ENCODE data around the gene PCGF3. TPM values are rescaled to one million over a fixed set of nuclear protein-coding genes. Genes with fewer than 3 reads are reported as not detected.
"Not testable (repeated sequence)": the region's sequence is repeated elsewhere in the genome, so short reads cannot be mapped to it uniquely, and the experiment has no call there.

Gene PCGF3
- total and polyA plus RNA-seq, 7 experiments from 2014 or later, result 3.8 to 66.8 (median 36.2) TPM

DNA sequence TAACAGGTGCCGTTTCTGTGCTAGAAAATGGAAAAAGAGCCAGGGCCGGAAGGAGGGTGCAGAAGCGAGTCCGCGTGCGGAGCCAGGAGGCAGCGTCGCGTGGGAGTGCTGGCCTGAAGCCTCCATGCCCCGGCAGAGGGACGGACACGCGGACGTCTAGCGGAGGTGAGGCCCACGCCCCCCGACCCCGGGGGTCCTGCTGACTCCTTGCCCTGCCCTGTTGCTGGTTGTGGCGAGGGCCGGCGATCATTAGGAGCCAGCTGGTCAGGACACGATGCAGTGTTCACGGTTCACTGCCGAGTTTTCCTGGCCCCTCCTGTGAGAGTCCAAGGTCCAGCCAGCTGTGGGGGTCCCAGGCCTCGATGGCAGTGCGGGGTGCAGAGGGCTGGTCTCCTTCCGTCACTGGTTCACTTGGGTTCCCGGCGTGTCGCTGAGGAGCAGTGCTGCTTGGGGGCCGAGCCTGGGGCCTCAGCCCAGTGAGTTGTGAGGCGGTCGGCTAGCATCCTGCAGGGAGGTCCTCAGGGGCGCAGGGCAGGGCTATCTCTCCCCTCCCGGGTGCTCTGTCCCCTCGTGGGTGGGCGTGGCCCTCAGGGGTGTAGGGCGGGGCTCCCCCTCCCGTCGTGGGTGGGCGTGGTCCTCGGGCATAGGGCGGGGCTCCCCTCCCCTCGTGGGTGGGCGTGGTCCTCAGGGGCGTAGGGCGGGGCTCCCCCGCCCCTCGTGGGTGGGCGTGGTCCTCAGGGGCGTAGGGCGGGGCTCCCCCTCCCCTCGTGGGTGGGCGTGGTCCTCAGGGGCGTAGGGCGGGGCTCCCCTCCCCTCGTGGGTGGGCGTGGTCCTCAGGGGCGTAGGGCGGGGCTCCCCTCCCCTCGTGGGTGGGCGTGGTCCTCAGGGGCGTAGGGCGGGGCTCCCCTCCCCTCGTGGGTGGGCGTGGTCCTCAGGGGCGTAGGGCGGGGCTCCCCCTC lies 25.6 kb downstream of the PCGF3 start:
- H3K27ac ChIP-seq (ENCODE audit: low read depth, low read length); H3K9me3 Mint-ChIP-seq; ATAC-seq; H3K4me3 Mint-ChIP-seq; intact Hi-C loops (cut with micrococcal nuclease); H3K4me3 ChIP-seq (ENCODE audit: low read length); H3K9me3 ChIP-seq (ENCODE audit: control insufficient read depth in 2 of 3, low read length in 3 of 3); CTCF ChIA-PET; H3K4me1 ChIP-seq (ENCODE audit: control insufficient read depth in 2 of 2, insufficient read depth in 2 of 2, low read length in 2 of 2); H3K27me3 Mint-ChIP-seq; POLR2A ChIA-PET; DNase-seq; H3K27me3 ChIP-seq (ENCODE audit: control insufficient read depth in 2 of 2, insufficient read depth in 2 of 2, low read length in 2 of 2): not testable (repeated sequence)
- peaks cover 0 to 50% (median 8%) of the 10 kb centered on the region in 3 experiments for H3K36me3 ChIP-seq (ENCODE audit: control insufficient read depth in 2 of 3, insufficient read depth in 3 of 3, low read length in 3 of 3)
- H3K27ac Mint-ChIP-seq, result peak overlapping the region in 1 of 9 donors; percentile 59
- H3K4me1 Mint-ChIP-seq, result peaks cover 4 to 19% (median 13%) of the 10 kb centered on the region in 7 donors
- H3K36me3 Mint-ChIP-seq, result peaks cover 3 to 37% (median 6%) of the 10 kb centered on the region in 5 donors

GRCh38 chr4:731954-732353 lies 26.3 kb downstream of the PCGF3 start:
- CTCF ChIA-PET, result not testable (repeated sequence)

DNA sequence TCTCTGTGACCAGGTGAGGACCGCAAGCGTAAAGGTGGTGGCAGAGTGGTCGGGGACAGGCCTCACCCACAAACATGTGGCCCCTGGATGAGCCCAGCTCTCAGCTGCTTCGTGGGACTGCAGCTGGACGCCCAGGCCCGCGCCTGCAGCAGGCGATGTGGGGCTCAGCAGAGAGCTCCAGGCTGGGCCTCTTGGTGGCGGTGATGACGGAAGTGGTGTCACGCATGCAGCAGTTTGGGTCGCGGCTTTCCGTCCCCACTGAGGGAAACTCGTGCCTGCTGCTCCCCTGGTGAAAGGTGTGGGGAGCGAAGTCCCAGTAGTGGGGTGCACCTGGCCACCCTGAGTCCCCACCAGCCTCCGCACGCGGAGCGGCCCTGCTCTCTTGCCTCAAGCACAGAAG lies 26.9 kb downstream of the PCGF3 start:
- Mint-ChIP-seq H3K4me1 (peaks cover 0 to 9% (median 4%) of the 10 kb centered on the region in 7 donors), H3K27ac (no peak overlapping the region), H3K4me3 (no peak overlapping the region), H3K36me3 (peaks cover 4 to 36% (median 6%) of the 10 kb centered on the region in 5 donors), H3K27me3 (no peaks in the 10 kb centered on the region), H3K9me3 (no peaks in the 10 kb centered on the region)
- intact Hi-C loops (cut with micrococcal nuclease), result no loop called here
- Histone ChIP-seq H3K4me3 (ENCODE audit: low read length) (no peak overlapping the region), H3K9me3 (ENCODE audit: control insufficient read depth in 2 of 3, low read length in 3 of 3) (no peaks in the 10 kb centered on the region), H3K4me1 (ENCODE audit: control insufficient read depth in 2 of 2, insufficient read depth in 2 of 2, low read length in 2 of 2) (no peaks in the 10 kb centered on the region), H3K27me3 (ENCODE audit: control insufficient read depth in 2 of 2, insufficient read depth in 2 of 2, low read length in 2 of 2) (no peaks in the 10 kb centered on the region), H3K36me3 (ENCODE audit: control insufficient read depth in 2 of 3, insufficient read depth in 3 of 3, low read length in 3 of 3) (peaks cover 0 to 59% (median 8%) of the 10 kb centered on the region in 3 experiments), H3K27ac (ENCODE audit: low read depth, low read length) (no peak overlapping the region)
- ChIA-PET CTCF (no interaction called here), POLR2A (interaction anchor here (0.6 kb wide), 1 partner anchor 40 kb away, joined by 3 read pairs; no protein-coding TSS in a partner anchor)
- DNase-seq (no peak), ATAC-seq (no peak)

More at GRCh38 chr4:731954-732353, 26.3 kb downstream of the PCGF3 start:
- ATAC-seq; H3K27me3 ChIP-seq (ENCODE audit: control insufficient read depth in 2 of 2, insufficient read depth in 2 of 2, low read length in 2 of 2); H3K4me1 ChIP-seq (ENCODE audit: control insufficient read depth in 2 of 2, insufficient read depth in 2 of 2, low read length in 2 of 2); intact Hi-C loops (cut with micrococcal nuclease); H3K9me3 Mint-ChIP-seq; H3K4me3 ChIP-seq (ENCODE audit: low read length); H3K27me3 Mint-ChIP-seq; H3K9me3 ChIP-seq (ENCODE audit: control insufficient read depth in 2 of 3, low read length in 3 of 3); DNase-seq; H3K27ac ChIP-seq (ENCODE audit: low read depth, low read length); H3K4me3 Mint-ChIP-seq; POLR2A ChIA-PET; H3K27ac Mint-ChIP-seq: not testable (repeated sequence)
- Mint-ChIP-seq H3K4me1 (peaks cover 2 to 12% (median 6%) of the 10 kb centered on the region in 7 donors), H3K36me3 (peaks cover 3 to 34% (median 6%) of the 10 kb centered on the region in 5 donors)
- peaks cover 0 to 53% (median 8%) of the 10 kb centered on the region in 3 experiments for H3K36me3 ChIP-seq (ENCODE audit: control insufficient read depth in 2 of 3, insufficient read depth in 3 of 3, low read length in 3 of 3)

DNA sequence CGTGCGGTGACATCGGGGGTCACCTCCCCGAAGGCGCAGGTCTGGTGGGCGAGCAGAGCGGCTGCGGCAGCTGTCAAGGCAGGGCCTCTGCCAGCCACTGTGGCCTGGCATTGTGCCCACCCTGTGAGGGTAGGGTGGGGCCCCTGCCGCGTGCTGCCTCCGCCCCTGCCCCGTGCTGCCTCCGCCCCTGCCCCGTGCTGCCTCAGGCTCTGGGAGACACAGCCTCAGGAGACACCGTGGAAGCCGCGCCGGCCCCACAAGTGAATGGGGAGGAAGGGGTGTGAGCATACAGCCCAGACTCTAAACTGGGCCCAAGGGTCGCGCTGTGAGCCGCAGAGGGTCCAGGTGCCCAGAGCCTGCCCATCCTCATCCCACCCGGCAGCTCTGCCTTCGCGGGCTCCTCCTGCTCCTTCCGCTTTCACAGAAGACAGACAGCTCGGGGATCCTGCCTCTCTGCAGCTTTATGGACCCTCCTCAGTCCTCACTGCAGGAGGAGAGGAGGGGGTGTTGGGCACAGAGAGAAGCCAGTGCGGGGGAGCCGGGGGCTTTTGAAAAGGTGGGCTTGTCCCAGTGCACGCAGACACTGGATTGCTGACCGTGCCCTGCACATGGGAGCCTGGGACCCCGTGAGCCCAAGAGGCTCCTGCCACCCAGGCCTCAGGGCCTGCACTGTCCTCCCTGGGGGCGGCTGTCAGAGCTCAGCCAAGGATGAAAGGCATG lies 27.4 kb downstream of the PCGF3 start:
- no peaks in the 10 kb centered on the region for H3K9me3 ChIP-seq (ENCODE audit: control insufficient read depth in 2 of 3, low read length in 3 of 3)
- ATAC-seq (no peak), DNase-seq (no peak)
- Mint-ChIP-seq H3K4me1 (peaks cover 0 to 3% (median 0%) of the 10 kb centered on the region in 7 donors), H3K4me3 (no peak overlapping the region), H3K27me3 (no peaks in the 10 kb centered on the region), H3K9me3 (no peaks in the 10 kb centered on the region), H3K36me3 (peaks cover 4 to 39% (median 8%) of the 10 kb centered on the region in 5 donors), H3K27ac (peak overlapping the region in 1 of 9 donors; percentile 19)
- no peak overlapping the region for H3K4me3 ChIP-seq (ENCODE audit: low read length)
- intact Hi-C loops (cut with micrococcal nuclease), result no loop called here
- H3K27ac ChIP-seq (ENCODE audit: low read depth, low read length), result no peak overlapping the region
- H3K4me1 ChIP-seq (ENCODE audit: control insufficient read depth in 2 of 2, insufficient read depth in 2 of 2, low read length in 2 of 2), result no peaks in the 10 kb centered on the region
- ChIA-PET CTCF (interaction anchor here (0.7 kb wide), 1 partner anchor 10 kb away, joined by 3 read pairs; no protein-coding TSS in a partner anchor), POLR2A (interaction anchor here (0.6 kb wide), 1 partner anchor 40 kb away, joined by 3 read pairs; no protein-coding TSS in a partner anchor)
- peaks cover 0 to 65% (median 8%) of the 10 kb centered on the region in 3 experiments for H3K36me3 ChIP-seq (ENCODE audit: control insufficient read depth in 2 of 3, insufficient read depth in 3 of 3, low read length in 3 of 3)
- no peaks in the 10 kb centered on the region for H3K27me3 ChIP-seq (ENCODE audit: control insufficient read depth in 2 of 2, insufficient read depth in 2 of 2, low read length in 2 of 2)

GRCh38 chr4:733631-733980 lies 28.0 kb downstream of the PCGF3 start:
- ChIA-PET POLR2A (no interaction called here), CTCF (interaction anchor here (0.7 kb wide), 1 partner anchor 9 kb away, joined by 3 read pairs; no protein-coding TSS in a partner anchor)
- ATAC-seq (no peak), DNase-seq (no peak)
- Mint-ChIP-seq H3K4me3 (no peak overlapping the region), H3K27ac (no peak overlapping the region), H3K9me3 (no peaks in the 10 kb centered on the region), H3K27me3 (no peaks in the 10 kb centered on the region), H3K36me3 (peaks cover 4 to 39% (median 8%) of the 10 kb centered on the region in 5 donors), H3K4me1 (peaks cover 0 to 3% (median 0%) of the 10 kb centered on the region in 7 donors)
- intact Hi-C loops (cut with micrococcal nuclease), result no loop called here
- H3K36me3 ChIP-seq (ENCODE audit: control insufficient read depth in 2 of 3, insufficient read depth in 3 of 3, low read length in 3 of 3), result peaks cover 0 to 65% (median 8%) of the 10 kb centered on the region in 3 experiments
- H3K27ac ChIP-seq (ENCODE audit: low read depth, low read length), result no peak overlapping the region
- no peaks in the 10 kb centered on the region for H3K4me1 ChIP-seq (ENCODE audit: control insufficient read depth in 2 of 2, insufficient read depth in 2 of 2, low read length in 2 of 2)
- H3K4me3 ChIP-seq (ENCODE audit: low read length), result no peak overlapping the region
- no peaks in the 10 kb centered on the region for H3K27me3 ChIP-seq (ENCODE audit: control insufficient read depth in 2 of 2, insufficient read depth in 2 of 2, low read length in 2 of 2)
- H3K9me3 ChIP-seq (ENCODE audit: control insufficient read depth in 2 of 3, low read length in 3 of 3), result no peaks in the 10 kb centered on the region

DNA sequence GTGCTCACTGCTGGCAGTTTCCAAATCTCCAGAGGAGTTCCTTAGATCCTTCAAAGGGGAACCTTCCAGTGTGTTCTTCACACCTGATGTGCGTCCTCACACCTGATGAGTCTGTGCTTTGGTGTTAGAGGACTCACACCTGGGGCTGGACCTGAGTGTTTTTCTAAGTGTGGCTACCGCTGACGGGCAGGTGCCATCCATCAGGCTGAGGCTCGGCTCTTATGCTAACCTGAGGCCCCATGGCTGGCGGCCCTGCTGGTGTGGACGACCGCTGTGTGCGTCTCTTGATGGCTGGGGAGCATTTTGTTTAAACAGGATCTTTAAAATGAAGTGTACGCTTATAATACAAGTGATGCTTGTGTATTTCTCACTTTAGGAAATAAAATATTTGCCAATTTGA lies 28.4 kb downstream of the PCGF3 start:
- Mint-ChIP-seq H3K27ac (no peak overlapping the region), H3K4me1 (peaks cover 0 to 3% (median 0%) of the 10 kb centered on the region in 7 donors), H3K36me3 (peaks cover 4 to 39% (median 8%) of the 10 kb centered on the region in 5 donors), H3K4me3 (no peak overlapping the region), H3K9me3 (no peaks in the 10 kb centered on the region), H3K27me3 (no peaks in the 10 kb centered on the region)
- intact Hi-C loops (cut with micrococcal nuclease), result no loop called here
- Histone ChIP-seq H3K27ac (ENCODE audit: low read depth, low read length) (no peak overlapping the region), H3K27me3 (ENCODE audit: control insufficient read depth in 2 of 2, insufficient read depth in 2 of 2, low read length in 2 of 2) (no peaks in the 10 kb centered on the region), H3K4me1 (ENCODE audit: control insufficient read depth in 2 of 2, insufficient read depth in 2 of 2, low read length in 2 of 2) (no peaks in the 10 kb centered on the region), H3K4me3 (ENCODE audit: low read length) (no peak overlapping the region), H3K9me3 (ENCODE audit: control insufficient read depth in 2 of 3, low read length in 3 of 3) (no peaks in the 10 kb centered on the region), H3K36me3 (ENCODE audit: control insufficient read depth in 2 of 3, insufficient read depth in 3 of 3, low read length in 3 of 3) (peaks cover 0 to 66% (median 8%) of the 10 kb centered on the region in 3 experiments)
- ATAC-seq, result no peak
- ChIA-PET CTCF (interaction anchor here (0.7 kb wide), 1 partner anchor 9 kb away, joined by 3 read pairs; no protein-coding TSS in a partner anchor), POLR2A (no interaction called here)
- DNase-seq, result no peak

All from naive thymus-derived CD4-positive, alpha-beta T cell (primary cell).